SK-N-SH (cell line): Measurements from ENCODE around the gene CACNG7. TPM values are rescaled to one million over a fixed set of nuclear protein-coding genes. Genes with fewer than 3 reads are reported as not detected.

ENCODE experiments used
- CTCF ChIA-PET: fragments of 300-600, 350-600 bp; formaldehyde crosslinking; extraction: SDS; loops from one replicate; lab custom pipeline; 2021; lab: Yijun Ruan, JAX
- POLR2A ChIA-PET: fragments of 350-600 bp; sonication (Branson Sonifier 250); formaldehyde crosslinking; extraction: SDS; loops from one replicate; lab custom pipeline; 2020; ENCODE audit warnings: antibody characterized with exemption, inconsistent platforms; lab: Yijun Ruan, JAX
- DNase-seq: peaks from one replicate; pipeline ENCODE4 v3.0.0; 2012
- H2AFZ ChIP-seq: fragments of 200-600 bp; sonication (generic); 2 replicates; pipeline ENCODE4 v1.8.1; 2016; ENCODE audit warnings: antibody characterized with exemption, mild to moderate bottlenecking, low read depth
- H3F3A ChIP-seq: fragments of 200-600 bp; sonication (generic); replicated peaks from 2 replicates; pipeline ENCODE3; 2016; ENCODE audit warnings: antibody characterized with exemption, mild to moderate bottlenecking; ENCODE audit not compliant: insufficient read depth
- H3K27ac ChIP-seq, 2 experiments: fragments of 200-500 bp in 1 of 2; fragments of 200-600 bp in 1 of 2; sonication (Bioruptor generic) in 1 of 2; sonication (generic), shearing (Covaris generic) in 1 of 2; 2 replicates each; pipeline versions ENCODE4 v1.5.1 to v1.6.1; 2014 to 2016; ENCODE audit warnings: low read depth in 2 of 2, inconsistent platforms in 1 of 2, low read length in 1 of 2, mild to moderate bottlenecking in 1 of 2, mixed read lengths in 1 of 2
- H3K27me3 ChIP-seq: fragments of 200-600 bp; sonication (generic), shearing (Covaris generic); 2 replicates; pipeline ENCODE4 v1.6.1; 2016; ENCODE audit warnings: mixed run types; ENCODE audit not compliant: insufficient read depth
- H3K36me3 ChIP-seq, 2 experiments: fragments of 200-500 bp in 1 of 2; fragments of 200-600 bp in 1 of 2; sonication (Bioruptor generic) in 1 of 2; sonication (generic) in 1 of 2; replicated peaks in 1 of 2; 2 replicates each; pipeline versions ENCODE3 to v1.5.1; 2014 to 2016; ENCODE audit warnings: low read length in 1 of 2, mild to moderate bottlenecking in 1 of 2; ENCODE audit not compliant: insufficient read depth in 2 of 2, control insufficient read depth in 1 of 2
- H3K4me1 ChIP-seq, 2 experiments: fragments of 200-500 bp in 1 of 2; fragments of 200-600 bp in 1 of 2; sonication (Bioruptor generic) in 1 of 2; sonication (generic), shearing (Covaris generic) in 1 of 2; 2 replicates each; pipeline versions ENCODE4 v1.5.1 to v1.6.1; 2014 to 2016; ENCODE audit warnings: low read depth in 1 of 2, low read length in 1 of 2, mixed run types in 1 of 2; ENCODE audit not compliant: insufficient read depth in 2 of 2, control insufficient read depth in 1 of 2
- H3K4me2 ChIP-seq: fragments of 200-600 bp; sonication (generic), shearing (Covaris generic); 2 replicates; pipeline ENCODE4 v1.6.1; 2017; ENCODE audit warnings: mixed run types
- H3K4me3 ChIP-seq, 2 experiments: fragments of 200-500 bp in 1 of 2; fragments of 200-600 bp in 1 of 2; sonication (Bioruptor generic) in 1 of 2; sonication (generic), shearing (Covaris generic) in 1 of 2; 2 replicates each; pipeline versions ENCODE4 v1.5.1 to v1.8.1; 2014 to 2016; ENCODE audit warnings: low read depth in 2 of 2, inconsistent platforms in 1 of 2, low read length in 1 of 2, mild to moderate bottlenecking in 1 of 2, mixed read lengths in 1 of 2, moderate library complexity in 1 of 2
- H3K79me2 ChIP-seq: fragments of 200-600 bp; sonication (generic); 2 replicates; pipeline ENCODE4 v1.8.1; 2017; ENCODE audit warnings: mild to moderate bottlenecking; ENCODE audit not compliant: insufficient read depth
- H3K9ac ChIP-seq: fragments of 200-600 bp; sonication (generic); 2 replicates; pipeline ENCODE4 v1.6.1; 2017; ENCODE audit warnings: mixed run types
- H3K9me2 ChIP-seq: fragments of 200-600 bp; sonication (generic); 2 replicates; pipeline ENCODE4 v1.6.1; 2017; ENCODE audit warnings: mixed run types
- H3K9me3 ChIP-seq: fragments of 200-600 bp; sonication (generic); 2 replicates; pipeline ENCODE4 v1.6.1; 2017; ENCODE audit warnings: mixed run types, mild to moderate bottlenecking, moderate library complexity
- H4K20me1 ChIP-seq: fragments of 200-600 bp; sonication (generic); 2 replicates; pipeline ENCODE4 v1.6.1; 2017; ENCODE audit warnings: mild to moderate bottlenecking, mixed run types; ENCODE audit not compliant: insufficient read depth
- ELF1 ChIP-seq: IDR thresholded peaks from 2 replicates; pipeline ENCODE4 v1.4.0; 2012
- FOSL2 ChIP-seq: IDR thresholded peaks from 2 replicates; pipeline ENCODE4 v1.4.0; 2012; ENCODE audit warnings: low read depth, mild to moderate bottlenecking, moderate library complexity, borderline replicate concordance
- GABPA ChIP-seq: IDR thresholded peaks from 2 replicates; pipeline ENCODE4 v1.4.0; 2012; ENCODE audit warnings: low read depth, mild to moderate bottlenecking
- GATA2 ChIP-seq: sonication (generic); formaldehyde crosslinking; IDR thresholded peaks from 2 replicates; pipeline ENCODE4 v1.5.0; 2020; ENCODE audit warnings: mild to moderate bottlenecking, missing genetic modification reagents
- JUND ChIP-seq: IDR thresholded peaks from 2 replicates; pipeline ENCODE4 v1.4.0; 2012
- MXI1 ChIP-seq: IDR thresholded peaks from 2 replicates; pipeline ENCODE4 v1.6.1; 2012; ENCODE audit warnings: mild to moderate bottlenecking, low read depth, low read length, improper control_type of control experiment
- NFIC ChIP-seq: IDR thresholded peaks from 2 replicates; pipeline ENCODE4 v1.4.0; 2012; ENCODE audit warnings: borderline replicate concordance
- NRF1 ChIP-seq: IDR thresholded peaks from 2 replicates; pipeline ENCODE4 v1.6.1; 2012; ENCODE audit warnings: low read depth, mild to moderate bottlenecking, low read length
- PBX3 ChIP-seq: IDR thresholded peaks from 2 replicates; pipeline ENCODE4; 2012
- POLR2AphosphoS5 ChIP-seq: IDR thresholded peaks from 2 replicates; pipeline ENCODE4 v1.6.1; 2012; ENCODE audit warnings: low read depth, low read length
- RFX5 ChIP-seq: IDR thresholded peaks from 2 replicates; pipeline ENCODE4 v1.6.1; 2012; ENCODE audit warnings: mild to moderate bottlenecking, improper control_type of control experiment, low read length
- SIN3A ChIP-seq: IDR thresholded peaks from 2 replicates; pipeline ENCODE4 v1.6.1; 2012; ENCODE audit warnings: low read depth, mild to moderate bottlenecking, low read length, moderate library complexity, borderline replicate concordance
- TAF1 ChIP-seq: IDR thresholded peaks from 2 replicates; pipeline ENCODE4 v1.6.1; 2012; ENCODE audit warnings: low read depth, mild to moderate bottlenecking, low read length, moderate library complexity, borderline replicate concordance
- TCF12 ChIP-seq: IDR thresholded peaks from 2 replicates; pipeline ENCODE4 v1.4.0; 2012
- TEAD4 ChIP-seq: IDR thresholded peaks from 2 replicates; pipeline ENCODE4 v1.4.0; 2012; ENCODE audit warnings: mild to moderate bottlenecking, borderline replicate concordance; ENCODE audit not compliant: insufficient read depth
- WGBS: methylation state at CpG from one replicate; pipeline ENCODE4 v1.1.6; 2017; ENCODE audit warnings: low lambda C conversion rate; 5-methylcytosine and 5-hydroxymethylcytosine counted together
- polyA plus RNA-seq, 3 experiments: library from polyadenylated mRNA; depleted of rRNA; stranded (reverse); fragments of >200 nt; gene quantifications; 2 replicates each; pipeline ENCODE4 v1.2.3, GENCODE V29; 2012

CACNG7 gene
- polyA plus RNA-seq, 1 of the 3 experiments (the other 2 are of a cell fraction), result 25.7 TPM

- ChIA-PET CTCF (interaction anchor here (0.8 to 2.4 kb wide), 9 partner anchors 12 to 164 kb away, joined by 3 to 9 read pairs (median 4); no protein-coding TSS in a partner anchor), POLR2A (interaction anchor here (0.8 to 1.1 kb wide), 2 partner anchors 13 to 114 kb away, joined by 3 to 5 read pairs; no protein-coding TSS in a partner anchor)
- Histone ChIP-seq H3K9ac (peak overlapping the region; percentile 93), H3K36me3 (peaks cover 0 to 4% of the 10 kb centered on the region in 2 experiments), H3K4me2 (peak overlapping the region; percentile 89), H3K27me3 (no peaks in the 10 kb centered on the region), H3K4me1 (peaks cover 5 to 16% of the 10 kb centered on the region in 2 experiments; a peak in 2 of 4 replicates), H3K9me3 (no peaks in the 10 kb centered on the region), H3K79me2 (peaks cover 30% of the 10 kb centered on the region), H3K9me2 (no peaks in the 10 kb centered on the region), H3K4me3 (peak overlapping the region; percentile 50 to 60), H3K27ac (peak overlapping the region; percentile 81 to 96), H3F3A (peaks cover 6% of the 10 kb centered on the region), H4K20me1 (peaks cover 9% of the 10 kb centered on the region), H2AFZ (peak overlapping the region; percentile 89; the same call in 1 of the 2 replicates)
- peak; percentile 87 for DNase-seq
- peak; percentile 62 for TF ChIP-seq POLR2AphosphoS5
- TF ChIP-seq FOSL2, result no peak
- peak; percentile 32; the same call in 1 of the 2 replicates for TF ChIP-seq MXI1
- 4% methylated on average over 28 of the region's 50 CpGs for WGBS
Measured at GRCh38 chr19:53865918-53866864, 42.9 kb upstream of the CACNG7 start.

GRCh38 chr19:53866865-53867224, 42.2 kb upstream of the CACNG7 start:
- ChIA-PET CTCF (interaction anchor here (1.1 to 2.4 kb wide), 9 partner anchors 15 to 163 kb away, joined by 3 to 9 read pairs (median 3); partner anchors contain the start of gene PRKCG), POLR2A (interaction anchor here (0.8 kb wide), 1 partner anchor 113 kb away, joined by 3 read pairs; no protein-coding TSS in a partner anchor)
- H3K27me3 ChIP-seq, result no peaks in the 10 kb centered on the region
- H3K4me2 ChIP-seq, result peak overlapping the region; percentile 89
- no peaks in the 10 kb centered on the region for H3K9me3 ChIP-seq
- peaks cover 34% of the 10 kb centered on the region for H3K79me2 ChIP-seq
- H2AFZ ChIP-seq, result no peak overlapping the region
- H3K4me3 ChIP-seq, result peak overlapping the region; percentile 50 to 60
- H4K20me1 ChIP-seq, result peaks cover 13% of the 10 kb centered on the region
- no peak for DNase-seq
- 37% methylated on average over 14 of the region's 14 CpGs for WGBS
- H3K27ac ChIP-seq, result peak overlapping the region; percentile 81 to 96
- peaks cover 0 to 4% of the 10 kb centered on the region in 2 experiments for H3K36me3 ChIP-seq
- H3K4me1 ChIP-seq, result peaks cover 5 to 16% of the 10 kb centered on the region in 2 experiments; a peak in 2 of 4 replicates
- H3K9ac ChIP-seq, result peak overlapping the region; percentile 93
- H3F3A ChIP-seq, result peaks cover 6% of the 10 kb centered on the region
- no peaks in the 10 kb centered on the region for H3K9me2 ChIP-seq
- TF ChIP-seq NFIC (no peak), GABPA (0 out of 2 replicates have a peak, but pooled peaks have one; percentile 6)
- TF ChIP-seq, all 33 proteins: peak for 1

GRCh38 chr19:53867225-53868090, 41.6 kb upstream of the CACNG7 start, which contains the start of gene MYADM:
TSS of gene MYADM (plus strand) at chr19:53867883. CDS start at chr19:53873530, 5,647 bp downstream.
- H3K4me3 ChIP-seq, result peak within 1 kb of the TSS; percentile 79 to 86
- TF ChIP-seq MXI1 (peak; percentile 85), ELF1 (peak; percentile 49; the same call in 1 of the 2 replicates), TAF1 (peak; percentile 49; the same call in 1 of the 2 replicates), RFX5 (peak; percentile 57), NRF1 (no peak), SIN3A (peak; percentile 48; the same call in 1 of the 2 replicates), TEAD4 (no peak), TCF12 (0 out of 2 replicates have a peak, but pooled peaks have one; percentile 6), GABPA (peak; percentile 11; the same call in 1 of the 2 replicates), POLR2AphosphoS5 (peak; percentile 57; the same call in 1 of the 2 replicates), JUND (no peak), PBX3 (peak; percentile 13; the same call in 1 of the 2 replicates), GATA2 (CRISPR knock-in tag) (no peak)
- TF ChIP-seq, all 33 proteins: peak for 9
- Histone ChIP-seq H2AFZ (no peak within 1 kb of the TSS), H3K4me1 (peaks cover 5 to 16% of the 10 kb centered on the region in 2 experiments; a peak in 2 of 4 replicates), H3K27me3 (no peaks in the 10 kb centered on the region), H3K9me2 (no peaks in the 10 kb centered on the region), H3K9me3 (no peaks in the 10 kb centered on the region), H3K9ac (peak within 1 kb of the TSS; percentile 94), H3F3A (peaks cover 9% of the 10 kb centered on the region), H3K79me2 (peaks cover 38% of the 10 kb centered on the region), H3K27ac (peak within 1 kb of the TSS; percentile 90 to 96), H4K20me1 (peaks cover 16% of the 10 kb centered on the region), H3K4me2 (peak within 1 kb of the TSS; percentile 93), H3K36me3 (peaks cover 0 to 5% of the 10 kb centered on the region in 2 experiments)
- POLR2A ChIA-PET, result interaction anchor here (0.8 to 2.2 kb wide), 5 partner anchors 8 to 322 kb away, joined by 3 to 16 read pairs (median 3); partner anchors contain the start of genes MBOAT7, PRPF31 and TFPT
- peak; percentile 97 for DNase-seq
- CTCF ChIA-PET, result interaction anchor here (0.5 to 2.4 kb wide), 9 partner anchors 11 to 163 kb away, joined by 3 to 10 read pairs (median 4); partner anchors contain the start of gene PRKCG
- WGBS, result 5% methylated on average over 11 of the region's 37 CpGs
